Measurements from ENCODE around the gene KCNN3.

KCNN3 gene

GRCh38 chr1:154793685-154794084 is 76.4 kb downstream of the KCNN3 start:
- ATAC-seq: no peak
- TF ChIP-seq TCF4 (CRISPR knock-in tag; IDR thresholded peaks at IDR 0.05; ENCODE audit: borderline replicate concordance): no peak
- no peak for TF ChIP-seq POU6F1 (CRISPR knock-in tag; IDR thresholded peaks at IDR 0.05; ENCODE audit: borderline replicate concordance, low read depth)
- no peak for TF ChIP-seq TOX (CRISPR knock-in tag; IDR thresholded peaks at IDR 0.05; ENCODE audit: borderline replicate concordance)
- TF ChIP-seq ESRRG (CRISPR knock-in tag; IDR thresholded peaks at IDR 0.05): no peak
- TF ChIP-seq OSR1 (CRISPR knock-in tag; IDR thresholded peaks at IDR 0.05): no peak
- no peak for TF ChIP-seq SNAI2 (CRISPR knock-in tag; IDR thresholded peaks at IDR 0.05)
- no peak for TF ChIP-seq ISL1 (CRISPR knock-in tag; IDR thresholded peaks at IDR 0.05)
- TF ChIP-seq PATZ1 (CRISPR knock-in tag; IDR thresholded peaks at IDR 0.05; ENCODE audit: borderline replicate concordance): no peak
- TF ChIP-seq ZFP30 (CRISPR knock-in tag; IDR thresholded peaks at IDR 0.05): no peak
- no peak for TF ChIP-seq CREB5 (CRISPR knock-in tag; IDR thresholded peaks at IDR 0.05; ENCODE audit: low read depth)
- TF ChIP-seq, protein P1, sequence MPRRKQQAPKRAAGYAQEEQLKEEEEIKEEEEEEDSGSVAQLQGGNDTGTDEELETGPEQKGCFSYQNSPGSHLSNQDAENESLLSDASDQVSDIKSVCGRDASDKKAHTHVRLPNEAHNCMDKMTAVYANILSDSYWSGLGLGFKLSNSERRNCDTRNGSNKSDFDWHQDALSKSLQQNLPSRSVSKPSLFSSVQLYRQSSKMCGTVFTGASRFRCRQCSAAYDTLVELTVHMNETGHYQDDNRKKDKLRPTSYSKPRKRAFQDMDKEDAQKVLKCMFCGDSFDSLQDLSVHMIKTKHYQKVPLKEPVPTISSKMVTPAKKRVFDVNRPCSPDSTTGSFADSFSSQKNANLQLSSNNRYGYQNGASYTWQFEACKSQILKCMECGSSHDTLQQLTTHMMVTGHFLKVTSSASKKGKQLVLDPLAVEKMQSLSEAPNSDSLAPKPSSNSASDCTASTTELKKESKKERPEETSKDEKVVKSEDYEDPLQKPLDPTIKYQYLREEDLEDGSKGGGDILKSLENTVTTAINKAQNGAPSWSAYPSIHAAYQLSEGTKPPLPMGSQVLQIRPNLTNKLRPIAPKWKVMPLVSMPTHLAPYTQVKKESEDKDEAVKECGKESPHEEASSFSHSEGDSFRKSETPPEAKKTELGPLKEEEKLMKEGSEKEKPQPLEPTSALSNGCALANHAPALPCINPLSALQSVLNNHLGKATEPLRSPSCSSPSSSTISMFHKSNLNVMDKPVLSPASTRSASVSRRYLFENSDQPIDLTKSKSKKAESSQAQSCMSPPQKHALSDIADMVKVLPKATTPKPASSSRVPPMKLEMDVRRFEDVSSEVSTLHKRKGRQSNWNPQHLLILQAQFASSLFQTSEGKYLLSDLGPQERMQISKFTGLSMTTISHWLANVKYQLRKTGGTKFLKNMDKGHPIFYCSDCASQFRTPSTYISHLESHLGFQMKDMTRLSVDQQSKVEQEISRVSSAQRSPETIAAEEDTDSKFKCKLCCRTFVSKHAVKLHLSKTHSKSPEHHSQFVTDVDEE (CRISPR knock-in tag; IDR thresholded peaks at IDR 0.05): no peak
- TF ChIP-seq RARB (CRISPR knock-in tag; IDR thresholded peaks at IDR 0.05): no peak
- TF ChIP-seq BACH2 (CRISPR knock-in tag; IDR thresholded peaks at IDR 0.05; ENCODE audit: borderline replicate concordance): no peak

- no peak for TF ChIP-seq GLIS3 (CRISPR knock-in tag; IDR thresholded peaks at IDR 0.05)
- no peak for TF ChIP-seq PPARA (CRISPR knock-in tag; IDR thresholded peaks at IDR 0.05; ENCODE audit: borderline replicate concordance)
- no peak for TF ChIP-seq BACH2 (CRISPR knock-in tag; IDR thresholded peaks at IDR 0.05; ENCODE audit: borderline replicate concordance)
- TF ChIP-seq, protein P2, sequence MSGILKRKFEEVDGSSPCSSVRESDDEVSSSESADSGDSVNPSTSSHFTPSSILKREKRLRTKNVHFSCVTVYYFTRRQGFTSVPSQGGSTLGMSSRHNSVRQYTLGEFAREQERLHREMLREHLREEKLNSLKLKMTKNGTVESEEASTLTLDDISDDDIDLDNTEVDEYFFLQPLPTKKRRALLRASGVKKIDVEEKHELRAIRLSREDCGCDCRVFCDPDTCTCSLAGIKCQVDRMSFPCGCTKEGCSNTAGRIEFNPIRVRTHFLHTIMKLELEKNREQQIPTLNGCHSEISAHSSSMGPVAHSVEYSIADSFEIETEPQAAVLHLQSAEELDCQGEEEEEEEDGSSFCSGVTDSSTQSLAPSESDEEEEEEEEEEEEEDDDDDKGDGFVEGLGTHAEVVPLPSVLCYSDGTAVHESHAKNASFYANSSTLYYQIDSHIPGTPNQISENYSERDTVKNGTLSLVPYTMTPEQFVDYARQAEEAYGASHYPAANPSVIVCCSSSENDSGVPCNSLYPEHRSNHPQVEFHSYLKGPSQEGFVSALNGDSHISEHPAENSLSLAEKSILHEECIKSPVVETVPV (CRISPR knock-in tag; IDR thresholded peaks at IDR 0.05): no peak
- TF ChIP-seq ZNF8 (CRISPR knock-in tag; IDR thresholded peaks at IDR 0.05): no peak
- no peak for TF ChIP-seq ZFP3 (CRISPR knock-in tag; IDR thresholded peaks at IDR 0.05)
- TF ChIP-seq TCF4 (CRISPR knock-in tag; IDR thresholded peaks at IDR 0.05; ENCODE audit: borderline replicate concordance): no peak
- TF ChIP-seq OSR1 (CRISPR knock-in tag; IDR thresholded peaks at IDR 0.05): no peak
- TF ChIP-seq SNAI2 (CRISPR knock-in tag; IDR thresholded peaks at IDR 0.05): no peak
- TF ChIP-seq CREB5 (CRISPR knock-in tag; IDR thresholded peaks at IDR 0.05; ENCODE audit: low read depth): no peak
- no peak for ATAC-seq
Measured at GRCh38 chr1:154792899-154793298, 77.2 kb downstream of the KCNN3 start.

All from SK-N-SH treated with all-trans-retinoic acid at 6 μM for 48 hours (cell line).